Embryonic facial prominence (tissue), 1 donor: ENCODE data around the gene VANGL2.

ENCODE experiments used
- DNase-seq: peaks from one replicate; pipeline ENCODE4 v3.0.0-alpha.2; 2016; ENCODE audit errors: extremely low spot score

The VANGL2 gene

GRCh38 chr1:160405331-160405877, 5.0 kb downstream of the VANGL2 start:
- DNase-seq = no peak

DNA sequence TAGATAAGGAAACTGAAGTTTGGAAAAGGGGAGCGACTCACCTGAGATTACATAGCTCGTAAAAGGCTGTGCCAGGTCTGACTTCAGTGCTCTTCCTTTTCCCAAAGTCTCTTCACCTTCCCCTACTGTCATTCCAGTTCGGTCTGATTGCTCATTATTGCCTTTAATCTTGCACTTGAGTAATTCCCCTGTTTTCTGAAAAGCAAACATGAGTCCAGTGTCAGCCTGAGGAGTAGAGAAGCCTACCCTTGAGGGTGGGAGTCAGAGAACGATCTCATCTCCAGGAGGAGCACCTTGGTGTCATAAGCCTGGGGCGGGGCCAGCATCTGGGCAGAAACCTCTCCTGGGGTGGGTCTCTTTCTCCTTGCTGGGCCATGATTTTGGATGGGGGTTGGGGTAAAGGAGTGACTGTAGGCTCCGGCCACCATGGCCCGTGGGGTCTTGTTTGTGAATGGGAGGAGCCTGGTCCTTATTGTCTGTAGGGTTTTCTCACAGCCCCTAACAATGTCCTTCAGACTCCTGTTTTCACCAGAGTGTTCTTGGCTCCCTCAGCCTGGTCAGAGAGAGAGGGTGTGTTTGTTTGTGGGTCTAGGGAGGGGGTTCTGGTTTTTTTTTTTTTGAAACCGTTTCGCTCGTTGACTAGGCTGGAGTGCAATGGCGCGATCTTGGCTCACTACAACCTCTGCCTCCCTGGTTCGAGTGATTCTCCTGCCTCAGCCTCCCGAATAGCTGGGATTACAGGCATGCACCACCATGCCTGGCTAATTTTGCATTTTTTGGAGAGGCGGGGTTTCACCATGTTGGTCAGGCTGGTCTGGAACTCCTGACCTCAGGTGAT, 6.0 kb downstream of the VANGL2 start:
- DNase-seq = no peak

GRCh38 chr1:160407839-160408801, 7.8 kb downstream of the VANGL2 start:
- DNase-seq = no peak

DNA sequence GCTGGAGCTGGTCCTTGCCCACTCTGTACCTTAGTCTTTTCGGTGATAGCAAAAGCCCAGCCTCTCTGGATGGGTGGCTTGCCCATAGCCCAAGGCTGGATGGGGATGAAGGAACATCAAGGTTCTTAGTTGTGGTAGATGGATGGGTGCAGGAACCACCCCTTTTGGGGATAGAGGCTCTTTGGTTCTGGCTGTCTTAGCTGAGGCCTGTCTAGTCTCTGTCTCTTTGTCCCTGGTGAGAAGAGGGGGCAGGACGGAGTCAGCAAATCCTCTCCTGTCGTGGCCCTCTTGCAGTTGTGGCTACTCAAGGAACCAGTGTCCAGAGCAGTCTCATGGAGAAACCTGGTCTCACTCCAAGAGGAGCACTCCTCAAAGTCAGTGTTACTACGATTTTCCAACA, 8.5 kb downstream of the VANGL2 start:
- DNase-seq = no peak

DNA sequence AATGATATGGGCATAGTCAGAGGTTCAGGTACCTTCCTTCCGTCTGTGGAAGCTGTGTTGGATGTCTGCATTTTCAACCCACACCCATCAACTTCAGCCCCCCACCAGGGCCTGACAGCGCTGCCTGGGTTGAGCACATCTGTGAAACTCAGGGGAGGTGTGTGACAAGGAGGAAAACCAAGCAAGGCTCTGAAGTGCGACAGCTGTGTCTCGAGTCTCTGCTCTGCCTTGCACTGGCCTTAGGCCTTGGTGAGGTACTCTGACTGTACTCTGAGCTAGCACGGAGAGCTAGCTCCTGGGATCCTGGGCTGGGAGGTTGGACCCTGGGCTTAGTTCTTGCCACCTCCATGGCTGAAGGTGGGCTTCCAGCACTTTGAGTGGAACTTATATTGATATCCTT, 9.1 kb downstream of the VANGL2 start:
- DNase-seq = no peak

DNA sequence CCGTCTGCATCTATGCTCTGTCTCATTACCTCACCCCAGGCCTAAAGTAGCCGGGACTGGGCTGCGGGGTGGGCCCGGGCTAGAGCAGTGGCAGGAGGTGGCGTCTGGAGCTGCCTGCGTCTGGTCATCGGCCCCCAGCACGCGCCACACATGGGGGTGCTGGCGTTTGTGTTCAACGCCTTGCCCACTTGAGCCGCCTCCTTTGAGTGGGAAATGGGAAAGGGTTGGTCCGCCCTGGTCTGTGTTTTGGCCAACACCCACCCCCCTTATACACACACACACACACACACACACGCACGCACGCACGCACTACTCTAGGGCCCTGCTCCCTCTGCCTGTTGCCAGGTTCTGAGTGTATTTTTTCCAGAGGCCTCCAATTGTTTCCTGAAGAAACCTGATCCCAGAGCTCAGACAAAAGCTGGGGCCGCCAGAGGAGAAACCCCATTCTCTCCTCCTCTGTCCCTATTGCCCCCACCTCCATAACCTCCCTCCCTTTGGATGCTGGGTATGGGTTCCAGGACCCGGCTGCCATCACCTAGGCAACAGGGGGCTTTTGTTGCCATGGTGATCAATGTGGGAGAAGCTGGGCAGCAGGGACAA, 10.1 kb downstream of the VANGL2 start:
- peak; percentile 80 for DNase-seq

GRCh38 chr1:160411271-160412027, 11.1 kb downstream of the VANGL2 start:
- peak; percentile 31 for DNase-seq

DNA sequence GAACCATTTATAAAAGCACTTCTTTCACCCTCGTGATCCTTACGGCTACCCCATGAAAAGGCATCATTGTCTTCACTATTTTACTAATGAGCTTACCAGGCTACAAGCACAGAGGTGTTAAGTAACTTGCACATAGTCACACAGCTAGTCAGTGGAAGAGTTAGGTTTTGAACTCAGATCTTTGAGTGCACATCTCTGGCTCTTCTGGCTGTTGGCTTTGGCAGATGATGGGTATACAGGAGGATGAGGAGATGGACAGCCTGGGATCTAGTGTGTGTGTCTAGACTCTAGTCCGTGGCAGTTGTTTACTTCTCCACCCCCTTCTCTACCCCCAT, 11.6 kb downstream of the VANGL2 start:
- DNase-seq = no peak

- no peak for DNase-seq
These were observed 13.4 kb downstream of the VANGL2 start for GRCh38 chr1:160413716-160414115.

- DNase-seq = no peak
These were observed 14.5 kb downstream of the VANGL2 start for GRCh38 chr1:160414881-160415280.

GRCh38 chr1:160415696-160416290, 15.4 kb downstream of the VANGL2 start:
- DNase-seq = no peak

DNA sequence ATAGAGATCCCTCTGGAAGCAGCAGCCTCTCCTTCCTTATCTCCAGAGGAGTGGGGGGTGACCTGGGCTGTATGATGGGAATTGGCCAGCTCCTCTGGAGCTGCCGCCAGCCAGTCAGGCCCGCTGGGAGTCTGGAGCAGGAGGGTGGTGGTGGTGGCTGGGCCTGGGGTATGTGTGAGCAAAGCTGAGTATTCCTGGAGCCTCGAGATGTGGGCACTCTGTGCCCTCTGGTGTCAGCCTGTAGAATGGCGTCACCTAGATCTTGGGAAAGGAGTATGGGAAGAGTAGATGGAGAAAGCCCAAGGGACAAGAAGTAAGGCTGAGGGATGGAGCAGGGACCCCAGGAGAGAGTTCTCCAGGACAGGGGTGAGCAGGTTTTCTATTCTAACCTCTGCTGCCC, 16.0 kb downstream of the VANGL2 start:
- no peak for DNase-seq

- DNase-seq = no peak
These were observed 18.1 kb downstream of the VANGL2 start for GRCh38 chr1:160418483-160418882.

GRCh38 chr1:160419150-160419837, 18.9 kb downstream of the VANGL2 start:
- no peak for DNase-seq

GRCh38 chr1:160419838-160420169, 19.4 kb downstream of the VANGL2 start:
- no peak for DNase-seq

DNA sequence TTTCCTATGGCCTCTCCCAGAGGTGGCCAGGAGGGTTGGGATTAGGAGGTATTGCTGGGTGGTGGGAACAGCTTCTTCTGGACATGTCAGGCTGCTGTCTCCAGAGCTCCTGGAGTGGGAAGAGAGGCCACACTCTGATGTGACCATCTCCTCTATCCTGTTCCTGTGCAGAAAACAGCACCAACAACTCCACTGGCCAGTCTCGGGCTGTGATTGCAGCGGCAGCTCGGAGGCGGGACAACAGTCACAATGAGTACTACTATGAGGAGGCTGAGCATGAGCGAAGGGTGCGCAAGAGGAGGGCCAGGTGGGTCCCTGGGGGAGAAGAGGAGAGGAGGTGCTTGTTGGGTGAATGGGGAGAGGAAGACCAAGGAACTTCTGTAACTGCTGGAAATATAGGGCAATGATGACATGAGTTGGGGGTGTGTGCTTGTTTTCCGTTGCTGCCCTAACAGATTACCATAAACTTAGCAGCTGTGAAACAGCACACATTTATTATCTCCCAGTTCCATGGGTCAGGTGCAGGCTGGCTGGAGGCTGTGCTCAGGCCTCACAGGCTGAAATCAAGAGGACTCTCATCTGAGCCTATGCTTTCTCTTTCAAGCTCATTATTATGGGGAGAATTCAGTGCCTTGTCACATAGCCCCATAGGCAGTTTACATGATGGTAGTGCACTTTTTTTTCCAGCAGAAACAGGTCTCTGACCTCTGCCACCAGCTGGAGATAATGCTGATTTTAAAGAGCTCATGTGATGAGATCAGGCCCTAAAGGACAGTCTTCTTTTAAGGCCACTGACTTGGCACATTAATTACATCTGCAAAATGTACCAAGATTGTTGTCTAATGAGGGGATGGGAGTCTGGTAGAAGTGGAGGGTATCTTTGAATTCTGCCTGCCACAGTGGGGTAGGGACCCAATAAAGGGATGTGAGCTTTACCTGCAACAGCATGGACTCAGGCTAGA, 20.8 kb downstream of the VANGL2 start:
- DNase-seq = no peak

- DNase-seq = no peak
These were observed 21.5 kb downstream of the VANGL2 start for GRCh38 chr1:160421881-160422280.

DNA sequence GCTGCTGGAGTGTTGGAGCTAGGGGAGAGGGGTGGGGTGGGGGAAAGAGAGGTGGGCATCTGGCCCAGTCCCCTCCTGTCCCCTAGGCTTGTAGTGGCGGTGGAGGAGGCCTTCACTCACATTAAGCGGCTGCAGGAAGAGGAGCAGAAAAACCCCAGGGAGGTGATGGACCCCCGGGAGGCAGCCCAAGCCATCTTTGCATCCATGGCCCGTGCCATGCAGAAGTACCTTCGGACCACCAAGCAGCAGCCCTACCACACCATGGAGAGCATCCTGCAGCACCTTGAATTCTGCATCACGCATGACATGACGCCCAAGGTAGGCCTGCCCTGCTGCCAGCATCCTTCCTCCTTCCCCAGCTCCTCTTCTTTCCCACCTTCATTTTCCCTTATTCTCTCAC, 23.6 kb downstream of the VANGL2 start:
- DNase-seq = no peak

GRCh38 chr1:160425847-160426246, 25.5 kb downstream of the VANGL2 start:
- DNase-seq = no peak
